Measurements from ENCODE around the gene PTPDC1.
"Not testable (repeated sequence)": the region's sequence is repeated elsewhere in the genome, so short reads cannot be mapped to it uniquely, and the experiment has no call there.

Gene PTPDC1

GRCh38 chr9:94096819-94097577 lies 12.7 kb downstream of the PTPDC1 start:
- DNase-seq, result no peak

GRCh38 chr9:94097788-94098414 lies 13.6 kb downstream of the PTPDC1 start:
- DNase-seq, result no peak

DNA sequence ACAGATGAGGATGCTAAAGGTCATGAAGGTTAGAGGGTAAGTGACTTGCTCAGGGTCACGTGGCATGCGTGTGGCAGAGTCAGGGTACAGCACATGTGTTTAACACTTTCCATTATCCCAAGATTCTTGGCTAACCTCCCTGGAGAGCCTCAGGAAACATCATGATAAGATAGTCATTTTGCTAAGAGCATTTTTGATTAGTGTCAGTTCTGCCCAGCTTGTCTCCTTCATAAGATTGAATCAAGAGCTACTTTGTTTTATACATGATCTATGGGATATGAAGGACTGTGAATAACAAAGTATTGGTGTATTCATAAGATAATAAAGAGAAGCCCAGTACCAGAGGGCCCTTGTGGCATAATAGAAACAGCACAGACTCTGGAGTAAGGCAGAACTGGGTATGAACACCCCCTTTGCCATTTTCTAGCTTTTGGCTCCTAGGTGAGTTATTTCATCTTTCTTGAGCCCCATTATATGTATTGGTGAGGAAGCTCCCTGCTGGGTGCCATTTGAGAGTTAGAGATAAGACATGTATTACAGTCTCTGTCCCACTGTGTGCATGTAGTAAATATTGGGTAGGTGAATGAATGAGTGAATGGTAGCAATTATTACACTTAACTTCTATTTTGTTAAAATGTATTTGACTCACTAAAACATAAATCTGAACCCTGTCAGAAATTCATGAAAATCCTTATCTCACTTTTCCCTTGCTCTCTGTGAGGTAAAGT lies 16.1 kb downstream of the PTPDC1 start:
- no peak for DNase-seq

- no peak for DNase-seq
These were observed 17.0 kb downstream of the PTPDC1 start for GRCh38 chr9:94101162-94101853.

DNA sequence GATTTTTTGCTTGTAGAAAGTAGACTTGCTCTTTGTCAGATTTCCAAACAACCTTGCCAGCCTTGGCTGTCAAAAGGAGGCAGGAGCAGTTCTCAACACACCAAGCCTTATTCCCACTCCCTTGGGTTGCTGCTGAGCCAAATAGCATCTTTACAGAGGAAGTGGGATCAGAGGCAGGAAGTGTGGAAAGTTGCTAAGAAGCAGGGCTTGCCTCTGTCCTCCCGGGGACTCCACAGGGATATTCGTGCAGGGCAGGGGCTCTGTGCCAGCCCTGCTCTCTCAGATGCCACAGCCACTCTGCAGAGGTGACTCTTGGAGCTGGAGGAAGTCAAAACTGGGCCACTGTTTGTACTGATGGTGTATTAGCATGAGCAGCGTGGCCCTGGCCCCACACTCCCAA lies 24.3 kb downstream of the PTPDC1 start:
- DNase-seq, result no peak

- no peak for DNase-seq
These were observed 26.6 kb downstream of the PTPDC1 start for GRCh38 chr9:94110821-94111252.

DNA sequence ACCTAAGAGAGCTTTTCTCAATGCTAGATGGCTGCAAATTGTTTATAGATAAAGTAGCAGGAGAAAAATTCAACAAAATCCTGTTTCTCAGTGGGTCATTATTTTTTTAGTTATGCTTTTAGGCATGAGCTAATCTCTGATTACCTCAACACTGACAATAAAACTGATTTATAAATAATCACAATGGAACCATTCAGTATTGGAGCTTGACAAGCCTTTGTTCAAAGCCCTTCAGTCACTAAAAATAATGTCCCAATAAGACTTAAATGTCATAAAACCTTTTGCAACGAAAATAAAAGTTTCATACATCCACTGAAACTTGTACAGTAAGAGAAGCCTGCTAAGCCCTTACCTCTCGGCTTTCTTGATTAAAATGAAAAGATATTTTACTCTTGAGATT lies 27.2 kb downstream of the PTPDC1 start:
- DNase-seq, result no peak

DNA sequence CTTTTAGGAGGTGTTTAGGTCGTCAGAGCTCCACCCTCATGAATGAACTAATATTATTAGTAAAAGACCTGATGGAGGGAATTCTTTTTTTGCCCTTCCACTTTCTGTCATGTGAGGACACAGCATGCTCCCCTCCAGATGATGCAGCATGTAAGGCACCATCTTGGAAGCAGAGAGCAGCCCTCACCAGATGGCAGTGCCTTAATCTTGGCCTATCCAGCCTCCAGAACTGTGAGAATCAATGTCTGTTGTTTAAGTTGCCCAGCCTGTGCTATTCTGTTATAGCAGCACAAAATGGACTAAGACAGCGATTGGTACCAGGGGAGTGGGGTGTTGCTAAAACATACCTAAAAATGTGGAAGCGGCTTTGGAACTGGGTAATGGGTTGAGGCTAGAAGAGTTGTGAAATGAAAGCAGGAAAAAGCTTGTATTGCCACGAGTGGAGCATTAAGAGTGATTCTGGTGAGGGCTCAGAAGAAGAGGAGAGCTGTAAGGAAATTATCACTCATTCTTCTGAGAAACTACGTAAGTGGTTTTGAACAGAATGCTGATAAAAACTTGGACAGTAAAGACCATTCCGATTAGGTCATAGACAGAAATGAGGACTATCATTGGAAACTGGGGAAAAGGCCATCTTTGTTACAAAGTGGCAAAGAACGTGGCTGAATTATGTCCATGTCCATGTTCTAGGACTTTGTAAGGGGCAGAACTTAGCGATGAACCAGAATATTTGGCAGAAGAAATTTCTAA lies 28.6 kb downstream of the PTPDC1 start:
- DNase-seq, result no peak

- not testable (repeated sequence) for DNase-seq
These were observed 35.8 kb downstream of the PTPDC1 start for GRCh38 chr9:94120088-94120487.

- no peak for DNase-seq
These were observed 36.7 kb downstream of the PTPDC1 start for GRCh38 chr9:94120854-94121376.

DNA sequence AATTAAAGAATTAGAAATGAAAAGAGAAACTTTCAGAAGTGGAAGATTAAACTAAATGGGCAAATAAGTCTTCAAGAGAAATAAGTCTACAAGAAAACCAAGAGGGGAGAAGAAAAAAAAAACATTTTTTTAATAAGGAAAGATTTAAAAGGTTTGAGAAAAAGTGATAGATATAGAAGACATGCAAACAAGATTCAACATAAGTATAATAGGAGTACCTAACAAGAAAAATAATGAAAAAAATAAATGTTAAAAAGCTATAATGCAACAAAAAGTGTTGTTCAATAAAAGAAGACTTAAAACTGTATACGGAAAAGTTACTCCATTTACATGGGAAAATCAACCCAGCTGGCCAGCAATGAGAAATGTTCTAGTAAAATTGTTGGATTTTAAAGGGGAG lies 42.6 kb downstream of the PTPDC1 start:
- no peak for DNase-seq

DNA sequence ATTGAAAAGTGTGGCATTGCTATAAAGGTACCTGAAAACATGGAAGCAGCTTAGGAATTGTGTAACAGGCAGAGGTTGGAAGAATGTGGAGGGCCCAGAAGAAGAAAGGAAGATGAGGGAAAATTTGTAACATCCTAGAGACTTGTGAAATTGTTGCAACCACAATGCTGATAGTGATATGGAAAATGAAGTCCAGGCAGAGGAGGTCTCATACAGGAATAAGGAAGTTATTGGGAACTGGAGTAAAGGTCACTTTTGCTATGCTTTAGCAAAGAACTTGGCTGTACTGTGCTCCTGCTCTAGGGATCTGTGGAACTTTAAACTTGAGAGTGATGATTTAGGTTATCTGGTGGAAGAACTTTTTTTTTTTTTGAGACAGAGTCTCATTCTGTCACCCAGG lies 43.5 kb downstream of the PTPDC1 start:
- DNase-seq, result no peak

- DNase-seq, result no peak
These were observed 44.3 kb downstream of the PTPDC1 start for GRCh38 chr9:94128580-94128979.

- no peak for DNase-seq
These were observed 50.4 kb downstream of the PTPDC1 start for GRCh38 chr9:94134629-94135028.

- DNase-seq, result no peak
These were observed 51.0 kb downstream of the PTPDC1 start for GRCh38 chr9:94135222-94135621.

- no peak for DNase-seq
These were observed 55.6 kb downstream of the PTPDC1 start for GRCh38 chr9:94139672-94140417.

DNA sequence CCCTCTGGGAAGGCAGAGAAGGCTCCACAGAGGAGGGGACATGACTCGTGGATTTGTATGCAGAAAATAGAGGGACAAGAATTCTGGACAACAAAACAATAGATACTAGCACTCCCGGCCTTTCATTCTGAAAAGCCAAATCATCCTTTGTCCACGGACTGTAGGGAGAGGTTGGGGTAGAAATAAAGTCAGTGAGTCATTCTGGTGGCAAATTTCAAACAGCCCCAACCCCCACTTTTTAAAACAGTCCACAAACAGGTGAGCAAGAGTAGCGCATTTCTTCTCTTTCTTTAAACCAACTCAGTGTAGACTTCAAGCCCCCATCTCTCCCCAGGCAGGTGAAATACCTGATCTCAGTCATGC lies 56.1 kb downstream of the PTPDC1 start:
- no peak for DNase-seq

GRCh38 chr9:94140791-94141790 lies 56.8 kb downstream of the PTPDC1 start:
- DNase-seq, result no peak

DNA sequence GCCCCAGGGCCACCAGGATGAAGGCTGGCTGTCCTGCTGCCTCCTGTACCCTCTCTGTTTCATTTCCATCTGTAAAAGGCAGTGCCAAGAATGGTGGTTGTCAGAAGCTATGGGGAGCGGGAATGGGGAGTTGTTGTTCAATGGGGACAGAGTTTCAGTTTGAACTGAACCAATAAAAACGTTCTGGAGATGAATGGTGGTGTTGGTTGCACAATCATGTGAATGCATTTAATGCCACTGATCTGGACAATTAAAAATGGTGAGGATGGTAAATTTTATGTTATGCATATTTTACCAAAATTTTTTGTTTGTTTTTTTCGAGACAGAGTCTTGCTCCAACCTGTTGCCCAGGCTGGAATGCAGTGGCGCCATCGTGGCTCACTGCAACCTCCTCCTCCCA lies 58.1 kb downstream of the PTPDC1 start:
- no peak for DNase-seq

DNA sequence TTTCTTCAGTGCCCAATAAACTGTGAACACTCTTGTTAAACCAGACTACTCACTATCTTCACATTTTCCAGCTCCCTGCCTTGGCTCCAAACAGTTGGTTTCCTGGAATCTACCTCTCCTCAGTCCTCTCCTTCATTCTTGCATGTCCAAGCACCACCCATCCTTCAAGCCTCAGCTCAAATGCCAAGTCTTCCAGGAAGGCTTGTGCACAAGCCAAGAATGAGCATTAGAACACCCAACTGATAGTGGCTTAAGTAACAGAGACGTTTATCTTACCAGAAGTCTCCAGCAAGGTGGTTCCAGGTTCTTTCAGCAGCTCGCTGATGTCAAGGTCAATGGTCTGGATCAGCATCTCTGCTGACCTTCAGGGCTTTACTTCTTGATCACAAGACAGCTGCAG lies 60.1 kb downstream of the PTPDC1 start:
- no peak for DNase-seq

All from activated T-cell treated with anti-CD3 and anti-CD28 coated beads for 4 hours (primary cell).